Fibroblast of skin of back (primary cell): Measurements from ENCODE around the gene C20orf144.

Source experiments
- DNase-seq: peaks from one replicate; pipeline ENCODE4 v3.0.0-alpha.2; 2013

Gene C20orf144

DNA sequence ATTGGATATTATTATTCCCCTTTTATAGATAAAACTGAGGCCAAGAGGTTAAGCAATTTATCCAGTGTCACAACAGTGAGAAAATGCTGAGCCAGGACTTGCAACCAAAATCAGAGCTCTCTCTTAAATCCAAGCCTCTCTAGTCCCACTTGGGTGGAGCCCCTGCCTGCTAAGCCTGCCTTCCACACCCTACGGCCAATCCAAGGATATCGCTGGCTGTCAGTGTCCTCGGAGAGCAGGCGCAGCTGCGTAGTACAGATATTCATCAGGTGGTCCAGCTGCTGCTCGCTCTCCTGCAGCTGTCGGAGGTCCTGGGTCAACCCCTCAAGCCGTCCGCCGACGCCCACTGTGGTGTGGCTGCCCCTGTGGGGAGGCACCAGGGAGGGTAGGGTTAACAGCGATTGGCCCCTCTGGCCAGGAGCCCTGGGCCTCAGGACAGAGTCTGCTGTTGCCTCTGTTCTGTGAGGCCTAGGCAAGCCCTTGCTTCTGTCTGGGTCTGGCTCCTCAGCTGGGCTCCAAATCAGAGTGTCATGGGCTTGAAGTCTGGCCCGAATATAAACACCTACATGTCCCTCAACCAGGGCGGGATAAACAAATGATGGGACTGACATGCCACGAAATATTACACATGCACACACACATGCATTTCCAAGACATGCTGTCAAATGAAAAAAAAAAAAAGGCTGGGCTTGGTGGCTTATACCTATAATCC lies 16.0 kb downstream of the C20orf144 start:
- no peak for DNase-seq

DNA sequence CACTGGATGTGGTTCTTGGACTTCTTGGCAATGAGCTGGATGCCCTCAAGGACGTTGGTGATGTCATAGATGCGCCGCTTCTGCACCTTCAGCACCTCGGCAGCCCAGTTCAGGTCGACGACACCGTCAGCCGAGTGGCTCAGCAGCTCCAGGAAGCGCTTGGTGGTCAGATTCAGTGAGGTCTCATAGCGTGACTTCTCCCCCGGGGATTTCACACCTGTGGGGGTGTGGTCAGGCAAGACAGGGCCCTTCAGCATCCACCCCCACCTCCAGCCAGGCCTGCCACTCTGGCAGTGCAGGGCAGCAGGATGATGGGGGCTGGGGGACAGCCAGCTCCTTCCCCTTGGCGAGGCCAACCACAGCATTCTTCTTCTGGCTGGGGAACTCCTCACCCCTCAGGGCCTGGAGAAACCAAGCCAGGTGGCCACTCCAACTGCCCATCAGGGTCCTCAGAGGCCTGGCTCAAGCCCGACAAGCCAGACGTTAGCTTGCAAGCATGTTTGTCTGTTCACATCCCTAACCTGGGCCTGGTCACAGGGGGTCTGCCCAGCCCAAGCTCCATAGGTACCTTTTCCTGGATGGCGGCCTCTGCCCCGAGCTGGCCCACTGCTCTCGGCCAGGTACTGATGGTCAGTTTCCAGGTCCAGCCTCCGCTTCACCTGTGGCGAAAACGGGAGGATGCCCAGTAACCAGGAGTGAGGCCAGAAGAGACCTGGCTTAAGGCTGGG lies 17.8 kb downstream of the C20orf144 start:
- DNase-seq, result no peak

DNA sequence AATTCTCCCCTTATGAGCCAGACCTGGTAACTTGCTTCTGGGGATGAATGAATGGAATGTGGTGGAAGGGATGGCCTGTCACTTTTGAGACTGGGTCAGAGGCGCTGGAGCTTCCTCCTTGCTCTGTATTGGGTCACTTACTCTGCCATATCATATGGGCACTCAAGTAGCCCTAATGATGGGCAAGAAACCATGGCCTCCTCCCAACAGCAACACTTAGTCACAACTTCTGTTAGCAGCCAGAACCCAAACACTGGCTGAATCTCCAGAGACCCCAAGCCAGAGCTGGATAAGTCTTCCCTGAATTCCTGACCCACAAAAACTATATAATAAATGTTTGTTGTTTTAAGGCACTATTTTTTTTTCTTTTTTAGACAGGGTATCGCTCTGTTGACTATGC lies 18.6 kb downstream of the C20orf144 start:
- DNase-seq, result peak; percentile 89

DNA sequence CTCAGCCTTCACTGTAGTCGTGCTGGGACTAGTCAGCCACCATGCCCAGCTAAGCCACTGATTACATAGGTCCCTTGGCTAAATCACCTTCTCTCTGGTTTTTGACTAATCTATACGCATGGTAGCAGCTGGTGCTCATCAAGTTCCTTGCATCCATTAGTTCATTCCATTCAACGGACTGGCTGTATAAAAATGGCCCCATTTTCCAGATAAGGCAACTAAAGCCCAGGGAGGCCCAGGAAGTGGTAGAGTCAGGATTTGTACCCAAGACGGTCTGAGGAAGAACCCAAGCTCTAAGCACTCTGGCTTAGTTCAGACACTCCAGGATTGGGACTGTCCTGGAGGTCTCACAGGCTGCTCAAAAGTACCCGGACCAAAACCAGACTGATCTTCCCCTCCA lies 19.2 kb downstream of the C20orf144 start:
- DNase-seq, result no peak

DNA sequence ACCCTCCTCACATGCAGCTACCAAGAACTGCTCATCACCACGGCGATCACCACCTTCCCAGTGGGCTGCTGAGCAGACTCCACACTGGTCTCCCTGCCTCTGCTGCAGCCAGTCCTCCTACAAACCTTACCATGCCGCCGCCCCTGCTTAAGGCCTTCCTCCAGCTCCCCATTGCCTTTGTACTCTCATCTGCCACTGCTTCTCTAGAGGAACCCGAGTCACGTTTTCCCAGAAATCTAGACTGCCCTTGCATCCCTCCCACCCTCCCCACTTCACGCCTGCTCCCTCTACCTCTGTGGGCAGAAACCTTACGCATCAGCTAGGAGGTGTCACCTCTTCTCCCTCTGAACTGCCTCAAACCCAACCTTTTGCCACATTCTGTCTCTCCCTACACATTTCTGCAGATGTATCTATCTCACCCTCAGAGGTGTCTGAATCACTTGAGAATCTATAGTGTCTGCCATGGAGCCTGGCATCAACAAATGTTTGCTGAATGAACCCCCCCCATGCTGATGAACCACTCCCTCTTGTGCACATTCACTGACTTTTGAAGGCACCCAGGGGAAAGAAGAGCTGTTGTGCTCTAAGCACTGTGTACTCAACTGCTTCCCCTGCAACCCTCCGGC lies 19.7 kb downstream of the C20orf144 start:
- DNase-seq, result no peak

DNA sequence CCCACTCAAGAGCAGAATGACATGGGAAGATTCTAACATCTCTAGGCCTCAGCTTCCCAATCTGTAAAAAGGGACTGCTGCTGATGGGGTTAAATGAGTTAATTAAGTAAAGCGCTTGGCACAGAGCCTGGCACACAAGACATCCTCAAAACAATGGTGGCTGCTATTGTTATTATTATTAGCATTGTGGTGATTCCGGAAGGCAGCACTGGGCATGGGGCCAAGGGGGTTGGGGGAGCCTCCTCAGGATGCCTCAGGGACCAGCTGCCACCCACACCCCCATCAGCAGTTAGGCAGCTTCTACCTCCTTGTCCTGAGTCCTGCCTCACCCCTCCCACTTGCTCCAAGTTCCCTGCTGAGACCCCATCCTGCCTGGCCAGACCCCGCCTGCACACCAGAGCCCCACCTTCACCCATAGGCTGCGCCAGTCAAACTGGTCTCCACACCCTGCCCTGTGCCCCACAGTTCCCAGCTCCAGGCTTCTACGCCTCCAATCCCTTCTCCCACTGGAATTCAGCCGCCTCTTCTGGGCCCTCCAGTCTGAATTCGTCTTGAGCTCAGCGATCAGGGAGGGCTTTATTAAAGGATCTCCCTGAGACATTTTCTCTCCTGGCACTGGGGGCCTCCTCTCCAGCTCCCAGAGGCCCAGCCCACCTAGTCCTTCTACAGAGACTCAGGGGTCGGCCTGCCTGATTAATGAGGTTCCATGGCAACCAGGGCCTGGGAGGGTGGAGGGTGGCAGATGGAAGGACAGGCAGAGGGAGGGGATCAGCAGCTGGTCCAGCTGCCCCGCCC lies 22.6 kb downstream of the C20orf144 start:
- DNase-seq, result no peak

DNA sequence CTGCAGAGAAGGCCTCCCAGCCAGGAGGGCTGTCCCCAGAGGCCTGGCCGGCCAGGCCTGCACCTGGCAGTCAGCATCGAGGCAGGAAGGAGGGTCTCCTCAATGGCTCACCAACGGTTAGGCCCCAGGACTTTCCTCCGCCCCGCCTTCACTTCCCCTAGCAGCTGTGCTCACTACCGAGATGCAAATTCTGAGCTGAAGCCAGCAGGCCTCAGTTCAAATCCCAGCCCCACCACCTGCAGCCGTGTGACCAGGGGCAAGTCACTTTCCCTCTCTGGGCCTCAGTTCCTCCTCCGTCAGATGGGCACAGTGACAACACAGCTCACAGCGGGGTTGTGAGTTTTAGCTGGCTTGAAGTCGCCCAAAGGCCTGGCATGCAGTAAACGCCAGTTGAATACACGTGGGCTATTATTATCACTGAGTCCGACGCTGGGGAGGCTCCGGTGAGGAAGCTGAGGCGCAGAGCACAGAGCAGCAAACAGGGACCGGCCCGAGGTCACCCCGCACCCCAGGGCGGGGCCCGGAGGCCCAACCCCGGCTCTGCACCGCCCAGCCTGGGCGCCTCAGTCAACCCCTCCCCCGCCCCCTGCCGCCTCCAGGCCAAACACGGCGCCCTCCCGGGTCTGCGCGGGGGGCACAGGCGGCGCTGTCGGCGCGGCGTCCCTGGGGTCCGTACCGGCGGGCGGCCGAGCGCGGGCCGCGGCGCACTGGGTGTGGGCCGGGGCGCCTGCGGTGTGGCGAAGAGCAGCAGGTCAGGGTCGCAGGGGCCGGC lies 23.4 kb downstream of the C20orf144 start:
- peak; percentile 31 for DNase-seq

DNA sequence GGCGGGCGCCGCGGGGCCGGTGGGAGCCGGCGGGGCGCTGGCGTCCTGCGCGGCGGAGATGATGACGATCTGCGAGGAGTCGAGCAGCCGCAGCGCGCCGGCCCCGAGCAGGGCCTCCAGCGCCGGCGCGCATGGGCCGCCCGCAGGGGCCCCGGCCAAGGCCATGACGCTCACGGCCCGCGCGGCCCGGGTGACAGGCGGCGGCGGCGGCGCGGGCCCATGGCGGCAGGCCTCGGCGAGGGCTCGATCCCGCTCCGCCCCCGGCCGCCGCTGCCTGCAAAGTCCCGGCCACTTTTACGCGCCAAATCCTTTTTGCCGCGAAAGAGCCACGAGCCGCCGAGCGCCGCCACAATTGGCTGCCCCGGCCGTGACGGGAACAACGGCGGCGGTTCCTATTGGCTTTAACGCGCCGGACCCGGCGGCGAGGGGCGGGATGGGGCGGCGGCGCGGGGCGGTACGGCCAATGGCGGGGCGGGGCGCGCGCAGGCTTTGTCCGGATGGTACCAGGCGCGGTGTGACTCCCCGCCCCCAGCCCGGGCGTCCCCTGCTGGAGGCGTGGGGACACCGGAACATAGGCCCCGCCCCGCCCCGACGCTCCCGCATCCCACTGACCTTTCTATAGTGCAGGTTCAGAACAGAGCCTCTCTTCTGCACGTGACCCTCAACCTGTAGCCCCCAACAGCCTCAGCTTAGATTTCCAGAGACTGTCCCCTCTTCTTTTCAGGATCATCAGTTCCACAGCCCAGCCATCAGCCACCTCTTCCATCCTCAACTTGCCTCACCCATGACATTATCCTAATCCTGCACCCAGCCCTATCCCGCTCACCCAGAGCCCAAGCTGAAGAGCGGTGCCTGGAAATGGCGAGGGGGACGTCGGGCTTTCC lies 24.2 kb downstream of the C20orf144 start, which contains the start of gene E2F1:
Gene E2F1, minus strand, starts transcription at position 286 of the 884 bp plus-strand sequence. Its CDS starts 121 bp downstream, at position 165.
- DNase-seq, result peak; percentile 94

DNA sequence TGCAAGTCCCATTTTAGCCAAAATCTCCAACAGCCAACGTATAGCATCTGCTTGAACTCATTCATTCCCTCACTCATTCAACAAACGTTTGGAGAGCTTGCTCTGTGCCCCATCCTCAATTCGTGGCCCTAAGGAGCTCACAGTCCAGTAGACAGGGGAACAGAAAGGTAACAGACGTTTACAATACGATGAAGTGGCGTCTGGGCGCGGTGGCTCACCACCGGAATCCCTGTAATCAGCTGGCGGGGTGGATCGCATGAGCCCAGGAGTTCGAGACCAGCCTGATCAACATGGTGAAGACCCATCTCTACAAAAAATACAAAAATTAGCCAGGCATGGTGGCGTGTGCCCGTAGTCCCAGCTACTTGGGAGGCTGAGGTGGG lies 24.8 kb downstream of the C20orf144 start:
- no peak for DNase-seq

DNA sequence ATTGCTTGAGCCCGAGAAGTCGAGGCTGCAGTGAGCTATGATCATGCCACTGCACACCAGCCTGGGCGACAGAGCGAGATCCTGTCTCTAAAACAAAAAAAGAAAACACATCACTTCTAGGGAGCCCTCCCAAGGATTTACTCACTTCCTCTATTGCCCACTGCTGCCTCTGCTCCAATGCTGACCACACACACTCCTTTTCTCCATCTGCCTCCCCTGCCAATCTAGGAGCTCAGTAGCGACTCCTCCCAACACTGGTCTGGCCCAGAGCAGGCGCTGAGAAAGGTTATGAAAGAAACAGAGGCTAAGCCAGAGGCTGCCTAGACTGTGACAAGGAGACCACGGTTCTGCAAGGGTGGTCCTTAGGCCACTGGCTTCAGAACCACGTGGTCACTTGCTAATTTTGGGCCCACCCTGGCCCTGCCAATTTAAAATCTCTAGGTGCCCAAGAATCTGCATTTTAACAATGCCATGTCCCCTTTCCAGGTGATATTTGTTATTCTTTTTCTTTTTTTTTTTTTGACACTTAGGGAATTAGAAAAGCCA lies 25.3 kb downstream of the C20orf144 start:
- peak; percentile 17 for DNase-seq

DNA sequence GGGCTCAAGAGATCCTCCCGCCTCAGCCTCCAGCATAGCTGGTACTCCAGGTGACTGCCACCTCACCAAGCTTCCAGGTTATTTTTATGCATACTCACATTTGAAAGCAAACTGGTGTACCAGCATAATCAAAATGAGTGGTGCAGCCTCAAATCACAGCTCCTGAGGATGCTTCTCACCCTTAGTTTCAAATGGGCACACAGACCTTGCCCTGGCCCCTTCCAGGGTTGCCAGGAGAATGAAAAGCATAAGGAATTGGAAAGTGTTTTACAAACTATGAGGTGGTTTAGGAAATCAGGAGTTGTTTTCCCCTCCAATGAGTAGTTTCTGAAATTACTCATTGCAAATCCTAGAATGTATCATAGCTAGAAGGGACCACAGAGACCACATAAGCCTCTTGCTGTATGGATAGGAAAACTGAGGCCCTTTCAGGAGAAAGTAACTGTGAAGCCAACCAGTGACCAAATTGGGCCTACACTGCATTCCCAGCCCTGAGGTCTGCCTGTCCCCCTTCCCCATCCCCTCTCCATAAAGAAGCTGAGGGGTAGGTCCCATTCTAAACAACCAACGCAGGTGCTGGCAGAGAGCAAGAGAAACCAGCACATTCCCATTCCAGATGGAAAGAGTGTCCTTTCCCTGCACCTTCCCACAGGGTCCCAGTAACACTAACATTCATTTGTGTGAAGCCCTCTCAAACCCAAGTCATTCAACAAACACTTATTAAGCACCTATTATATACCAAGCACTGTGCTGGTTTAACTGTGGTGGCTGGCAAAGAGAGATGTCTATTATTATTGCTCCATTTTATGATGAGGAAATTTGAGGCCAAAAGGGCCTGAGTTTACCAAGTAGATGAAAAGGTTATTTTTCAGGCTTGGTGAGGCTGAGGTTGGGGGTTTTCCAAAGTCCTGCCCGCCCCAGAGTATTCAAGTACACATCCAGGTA lies 26.1 kb downstream of the C20orf144 start:
- DNase-seq, result no peak

DNA sequence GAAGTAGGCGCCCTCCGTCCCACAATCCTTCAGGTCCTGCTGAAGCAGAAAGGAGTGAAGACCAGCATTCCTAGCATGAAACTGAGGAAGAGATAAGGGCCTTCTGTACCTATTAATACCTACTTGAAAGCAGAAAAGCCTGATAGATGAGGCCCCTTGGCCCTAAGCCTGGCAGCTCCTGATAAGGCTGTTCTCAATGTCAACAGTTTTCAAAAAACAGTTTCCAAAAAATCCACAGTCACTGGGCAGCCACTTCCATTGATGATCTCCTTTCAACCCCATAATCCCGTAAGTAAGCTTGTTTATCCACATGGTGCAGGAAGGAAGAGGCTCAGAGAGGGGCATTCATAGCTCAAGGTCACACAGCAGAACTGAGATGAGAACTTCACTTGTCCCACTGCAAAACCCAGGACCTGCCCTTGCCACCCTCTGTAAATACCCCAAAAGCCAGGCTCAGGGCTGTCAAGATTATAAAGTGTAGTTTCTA lies 26.9 kb downstream of the C20orf144 start:
- no peak for DNase-seq

DNA sequence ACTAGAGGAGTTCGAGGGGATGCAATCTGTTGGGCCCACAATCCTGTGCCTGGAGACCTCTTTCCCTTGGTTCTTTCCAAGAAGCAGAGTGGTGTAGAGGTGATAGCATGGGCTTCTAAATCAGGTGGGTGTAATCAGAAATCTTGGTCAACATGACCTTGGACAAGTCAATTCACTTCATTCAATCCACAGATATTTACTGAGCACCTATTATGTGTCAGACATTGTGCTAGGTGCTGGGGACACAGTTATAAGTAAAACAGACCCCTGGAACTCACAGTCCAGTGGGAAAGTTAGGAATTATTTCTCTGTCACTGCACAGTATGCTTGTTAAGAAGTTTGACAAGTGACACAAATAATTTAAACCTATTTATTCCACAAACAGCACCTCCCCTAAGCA lies 27.4 kb downstream of the C20orf144 start:
- no peak for DNase-seq

DNA sequence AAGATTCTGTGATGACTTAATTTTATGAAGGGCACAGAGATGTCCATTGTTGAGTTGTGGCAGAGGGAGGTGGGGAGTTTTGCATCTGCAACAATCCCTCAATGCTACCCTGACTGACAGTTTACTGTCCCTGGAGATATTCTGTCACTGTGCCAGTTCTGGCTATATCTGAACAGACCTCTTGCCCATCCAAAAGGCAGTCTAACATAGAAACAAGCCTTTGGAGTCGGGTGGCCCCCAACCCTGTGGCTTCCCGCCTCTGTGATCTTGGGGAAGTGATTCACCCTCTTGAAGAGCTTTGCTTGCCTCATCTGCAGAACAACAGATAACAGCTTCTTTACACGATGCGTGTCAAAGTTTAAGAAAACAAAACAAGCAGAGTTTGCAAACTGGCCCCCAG lies 27.8 kb downstream of the C20orf144 start:
- peak; percentile 44 for DNase-seq

DNA sequence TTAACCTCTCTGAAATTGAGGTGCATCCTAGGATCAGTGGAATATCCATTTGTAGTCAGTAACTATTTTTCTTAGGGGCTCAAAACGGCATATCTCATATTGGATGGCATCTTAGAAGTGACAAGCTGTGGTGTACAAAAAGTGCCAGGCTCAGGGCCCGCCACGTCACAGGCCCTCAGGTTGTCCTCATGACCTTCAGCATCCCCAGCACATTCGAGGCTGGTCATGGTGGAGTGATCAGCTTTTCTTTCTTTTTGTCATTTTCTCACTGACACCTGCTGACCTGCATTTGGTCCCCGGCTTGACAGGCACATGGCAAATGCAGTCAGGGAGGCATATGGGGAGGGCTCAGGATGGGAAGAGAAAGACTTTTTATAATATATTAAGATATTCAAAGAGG lies 31.2 kb downstream of the C20orf144 start:
- no peak for DNase-seq

DNA sequence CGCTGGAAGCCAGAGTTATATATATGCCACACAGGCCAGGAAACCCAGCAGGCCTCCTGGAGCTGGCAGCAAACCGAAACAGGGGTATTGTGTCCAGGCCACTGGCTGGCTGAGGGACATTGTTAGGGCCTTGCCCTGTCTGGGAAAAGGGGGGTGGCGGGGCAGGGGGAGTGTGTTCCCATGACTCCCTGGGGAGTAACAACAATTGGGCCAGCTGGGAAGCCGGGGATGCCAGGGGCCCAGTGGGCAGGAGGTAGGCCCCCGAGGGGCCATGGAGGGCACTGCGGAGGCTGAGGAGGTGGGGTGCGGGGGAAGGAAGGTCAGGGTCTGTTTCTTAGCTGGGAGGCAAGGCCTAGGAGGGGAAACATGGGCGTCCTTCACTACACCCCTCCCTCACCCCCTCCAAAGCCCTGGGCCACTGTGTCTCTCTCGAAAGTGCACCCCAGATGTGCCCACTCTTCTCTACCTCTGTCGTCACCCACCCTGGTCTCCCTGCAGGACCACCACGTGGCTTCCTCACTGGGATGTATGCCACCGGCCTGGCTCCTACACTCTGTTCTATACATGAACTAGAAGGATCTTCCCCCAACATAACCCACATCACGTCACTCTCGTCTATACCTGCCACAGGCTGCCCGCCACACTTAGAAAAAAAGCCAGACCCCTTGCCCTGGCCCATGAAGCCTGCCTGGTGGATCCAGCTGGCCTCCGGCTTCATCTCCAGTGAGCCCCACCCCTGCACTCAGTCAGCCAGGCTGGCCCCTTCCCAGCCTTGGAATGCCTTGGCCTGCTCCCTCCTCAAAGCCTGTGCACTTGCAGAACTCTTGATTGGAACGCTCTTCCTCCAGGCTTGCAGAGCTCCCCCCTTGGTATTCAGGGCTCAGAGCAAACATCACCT lies 31.9 kb downstream of the C20orf144 start:
- no peak for DNase-seq

DNA sequence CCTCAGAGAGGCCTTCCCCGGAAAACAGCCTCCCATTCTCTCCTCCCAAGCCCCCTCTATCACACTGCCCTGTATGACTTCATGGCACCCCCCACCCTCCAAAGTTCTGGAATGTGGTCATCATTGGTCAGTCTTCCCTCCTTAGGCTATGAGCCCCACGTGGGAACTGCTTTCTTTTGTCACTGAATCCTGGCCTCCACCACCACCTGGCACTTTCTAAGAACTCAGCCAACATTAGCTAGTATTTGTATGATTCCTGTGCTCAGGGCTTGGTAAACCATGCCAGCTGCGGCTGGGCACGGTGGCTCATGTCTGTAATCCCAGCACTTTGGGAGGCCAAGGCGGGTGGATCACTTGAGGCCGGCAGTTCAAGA lies 32.5 kb downstream of the C20orf144 start:
- no peak for DNase-seq

DNA sequence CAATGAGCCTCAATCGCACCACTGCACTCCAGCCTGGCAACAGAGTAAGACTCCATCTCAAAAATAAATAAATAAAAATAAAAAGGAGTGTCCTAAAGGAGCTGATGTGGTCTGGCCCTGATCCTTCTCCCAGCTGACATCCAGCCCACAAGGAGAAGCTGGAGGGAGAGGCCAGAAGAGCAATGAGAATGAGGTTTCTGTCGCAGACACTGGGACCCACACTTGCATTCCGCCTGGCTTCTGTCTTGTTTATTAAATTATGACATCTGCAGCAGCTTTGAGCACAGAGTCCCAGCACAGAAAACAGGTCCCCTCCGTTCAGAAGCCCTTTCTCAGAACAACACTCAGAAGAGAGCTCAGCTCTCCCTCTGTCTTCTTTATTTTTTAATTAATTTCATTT lies 34.3 kb downstream of the C20orf144 start:
- no peak for DNase-seq
